Measurements from ENCODE around the gene ZNF682. TPM values are rescaled to one million over a fixed set of nuclear protein-coding genes. Genes with fewer than 3 reads are reported as not detected.
A peak's percentile ranks its signal among the peaks of the same experiment; 100 is the strongest.
"Not testable (repeated sequence)": the region's sequence is repeated elsewhere in the genome, so short reads cannot be mapped to it uniquely, and the experiment has no call there.

ZNF682 gene
- total RNA-seq, 1 donor from 2014 or later = 6.6 TPM

- ATAC-seq = peak; percentile 67
- intact Hi-C loops (cut with micrococcal nuclease) = no loop called here
- DNase-seq = no peak
Measured at GRCh38 chr19:20035935-20036334, 3.4 kb downstream of the ZNF682 start.

- ATAC-seq (no peak), DNase-seq (no peak)
- intact Hi-C loops (cut with micrococcal nuclease) = no loop called here
Measured at GRCh38 chr19:20028611-20029010, 10.7 kb downstream of the ZNF682 start.

- no peak for ATAC-seq
- intact Hi-C loops (cut with micrococcal nuclease) = no loop called here
- no peak for DNase-seq
Measured at GRCh38 chr19:20005741-20006140, 33.6 kb downstream of the ZNF682 start.

GRCh38 chr19:19997656-19998268, 41.5 kb downstream of the ZNF682 start:
- no peak for ATAC-seq
- peak; percentile 43 for DNase-seq
- intact Hi-C loops (cut with micrococcal nuclease) = no loop called here

- ATAC-seq = no peak
- DNase-seq = no peak
- intact Hi-C loops (cut with micrococcal nuclease) = no loop called here
Measured at GRCh38 chr19:19966862-19967261, 72.4 kb downstream of the ZNF682 start.

GRCh38 chr19:19966126-19966525, 73.2 kb downstream of the ZNF682 start:
- DNase-seq; ATAC-seq; intact Hi-C loops (cut with micrococcal nuclease): not testable (repeated sequence)

DNA sequence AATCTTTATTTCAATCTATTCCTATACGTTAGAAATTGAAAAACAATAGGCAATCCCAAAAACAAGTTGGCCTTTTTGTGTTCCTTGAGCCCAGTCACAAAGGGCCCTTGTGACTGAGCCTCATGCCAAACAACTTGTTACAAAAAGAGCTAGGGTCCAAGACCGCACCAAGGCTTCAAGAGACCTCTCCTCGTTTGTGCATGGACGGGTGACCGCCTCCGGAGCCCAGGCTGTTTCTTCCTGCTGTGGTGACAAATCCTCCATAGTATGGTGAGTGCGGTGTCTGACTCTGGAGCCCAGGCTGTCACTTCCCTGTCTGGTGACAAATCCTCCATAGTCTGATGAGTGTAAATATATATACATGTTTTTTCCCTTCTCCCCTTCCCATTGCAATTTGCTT, 74.9 kb downstream of the ZNF682 start:
- no peak for DNase-seq
- ATAC-seq = no peak
- intact Hi-C loops (cut with micrococcal nuclease) = no loop called here

DNA sequence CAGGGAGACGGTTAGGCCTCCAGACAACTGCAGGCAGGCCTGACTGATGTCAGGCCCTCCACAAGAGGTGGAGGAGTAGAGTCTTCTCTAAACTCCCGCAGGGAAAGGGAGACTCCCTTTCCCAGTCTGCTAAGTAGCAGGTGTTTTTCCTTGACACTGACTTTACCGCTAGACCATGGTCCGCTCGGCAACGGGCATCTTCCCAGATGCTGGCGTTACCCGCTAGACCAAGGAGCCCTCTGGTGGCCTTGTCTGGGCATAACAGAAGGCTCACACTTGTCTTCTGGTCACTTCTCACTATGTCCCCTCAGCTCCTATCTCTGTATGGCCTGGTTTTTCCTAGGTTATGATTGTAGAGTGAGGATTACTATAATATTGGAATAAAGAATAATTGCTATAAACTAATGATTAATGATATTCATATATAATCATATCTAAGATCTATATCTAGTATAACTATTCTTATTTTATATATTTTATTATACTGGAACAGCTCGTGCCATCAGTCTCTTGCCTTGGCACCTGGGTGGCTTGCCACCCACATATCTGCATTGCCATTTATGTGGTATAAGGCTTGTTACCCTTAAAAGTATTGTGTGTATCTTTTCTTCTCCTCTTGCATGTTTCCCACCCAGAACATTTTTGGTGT, 80.0 kb downstream of the ZNF682 start:
- intact Hi-C loops (cut with micrococcal nuclease); ATAC-seq: not testable (repeated sequence)
- DNase-seq = peak; percentile 81

DNA sequence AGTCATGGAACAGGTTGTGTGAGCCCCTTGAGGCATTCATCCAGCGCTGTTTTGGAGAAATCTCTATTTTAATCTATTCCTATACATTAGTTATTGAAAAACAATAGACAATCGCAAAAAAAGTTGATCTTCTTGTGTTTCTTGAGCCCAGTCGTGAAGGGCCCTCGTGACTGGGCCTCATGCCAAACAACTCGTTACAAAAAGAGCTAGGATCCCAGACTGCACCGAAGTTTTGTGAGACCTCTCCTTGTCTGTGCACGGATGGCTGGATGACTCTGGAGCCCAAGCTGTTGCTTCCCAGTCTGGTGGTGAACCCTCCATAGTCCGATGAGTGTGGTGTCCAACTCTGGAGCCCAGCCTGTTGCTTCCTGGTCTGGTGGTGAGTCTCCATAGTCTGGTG, 81.5 kb downstream of the ZNF682 start:
- intact Hi-C loops (cut with micrococcal nuclease); ATAC-seq: not testable (repeated sequence)

GRCh38 chr19:19956434-19957075, 82.8 kb downstream of the ZNF682 start:
- DNase-seq = no peak
- no peak for ATAC-seq
- intact Hi-C loops (cut with micrococcal nuclease) = no loop called here

More for the DNA sequence above, 81.5 kb downstream of the ZNF682 start:
- not testable (repeated sequence) for DNase-seq

GRCh38 chr19:19955208-19955607, 84.1 kb downstream of the ZNF682 start:
- intact Hi-C loops (cut with micrococcal nuclease) = no loop called here
- ATAC-seq = no peak
- no peak for DNase-seq

Other genes with a start within 250 kb of the ZNF682 start
- 9.7 TPM for gene ZNF506, start 217.8 kb downstream of the ZNF682 start, total RNA-seq
- gene ZNF253, start 173.6 kb downstream of the ZNF682 start, total RNA-seq = 9.6 TPM
- gene ZNF93, start 138.6 kb downstream of the ZNF682 start, total RNA-seq = 2.0 TPM
- gene ZNF90, start 38.5 kb upstream of the ZNF682 start, total RNA-seq = 0.59 TPM
- 1.7 TPM for gene ZNF486, start 127.7 kb upstream of the ZNF682 start, total RNA-seq